ENCODE data around the gene SMAD6. TPM values are rescaled to one million over a fixed set of nuclear protein-coding genes. Genes with fewer than 3 reads are reported as not detected.

The SMAD6 gene
- total and polyA plus RNA-seq, 2 of the 4 experiments (the other 2 are of a cell fraction): 4.8 to 8.5 TPM

- no peak overlapping the region for H3K4ac ChIP-seq (ENCODE audit: low read depth, low read length)
- H4K5ac ChIP-seq (ENCODE audit: low read depth, low read length): no peak overlapping the region
- ATAC-seq (ENCODE audit: low read depth) (no peak), DNase-seq (no peak)
- no peak overlapping the region for H3K9ac ChIP-seq (ENCODE audit: low read depth, low read length)
- H3K4me2 ChIP-seq (ENCODE audit: low read depth, low read length): no peak overlapping the region
- peaks cover 2% of the 10 kb centered on the region; the same call in 1 of the 2 replicates for H3K9me3 ChIP-seq (ENCODE audit: control insufficient read depth, insufficient read depth, low read length)
- intact Hi-C loops (cut with micrococcal nuclease) (no loop called here), dilution Hi-C loops (cut with HindIII; ENCODE audit: low sequenced_read_pairs, unreplicated experiment) (no loop called here), in situ Hi-C loops (cut with MboI; ENCODE audit: low sequenced_read_pairs) (no loop called here)
- H2BK120ac ChIP-seq (ENCODE audit: low read depth, low read length): no peak overlapping the region
- H2BK20ac ChIP-seq (ENCODE audit: low read depth, low read length): no peak overlapping the region
- H3K27ac ChIP-seq (ENCODE audit: insufficient read depth, low read length): no peak overlapping the region
- H3K79me1 ChIP-seq (ENCODE audit: low read depth in 1 of 2, low read length in 2 of 2): no peaks in the 10 kb centered on the region
- no peaks in the 10 kb centered on the region for H3K27me3 ChIP-seq (ENCODE audit: control insufficient read depth, insufficient read depth, low read length)
- no peak overlapping the region for H3K23ac ChIP-seq (ENCODE audit: low read depth, low read length)
- no peak overlapping the region for H4K91ac ChIP-seq (ENCODE audit: insufficient read depth, low read depth, low read length)
- no peak overlapping the region for H2AFZ ChIP-seq (replicated peaks; ENCODE audit: low read length, poor library complexity)
- H4K8ac ChIP-seq (ENCODE audit: low read depth in 2 of 2, low read length in 2 of 2): no peak overlapping the region
- no peak overlapping the region for H2BK5ac ChIP-seq (ENCODE audit: low read depth, low read length, poor library complexity, severe bottlenecking)
- H3K36me3 ChIP-seq (ENCODE audit: control insufficient read depth, insufficient read depth, low read length): no peaks in the 10 kb centered on the region
- no peak overlapping the region for H2BK15ac ChIP-seq (ENCODE audit: low read depth, low read length)
- no peak overlapping the region for H3K14ac ChIP-seq (replicated peaks; ENCODE audit: low read depth, low read length)
- H3K4me3 ChIP-seq (ENCODE audit: insufficient read depth, low read depth, low read length): no peak overlapping the region
- ChIA-PET CTCF (no interaction called here), POLR2A (ENCODE audit: unreplicated experiment) (no interaction called here)
- no CpG with 5 or more reads among the region's 4 CpGs for WGBS, 2 experiments (ENCODE audit: extremely low coverage in 2 of 2, insufficient read length in 1 of 2)
- H3K18ac ChIP-seq (ENCODE audit: low read depth, low read length): no peak overlapping the region
- H4K20me1 ChIP-seq (ENCODE audit: insufficient read depth, low read length): no peaks in the 10 kb centered on the region
- H3K4me1 ChIP-seq (ENCODE audit: control insufficient read depth, insufficient read depth, low read length): peaks cover 7% of the 10 kb centered on the region
- no peak overlapping the region for H2AK9ac ChIP-seq (replicated peaks; ENCODE audit: low read depth, low read length, poor library complexity)
- no TSS peak for BruUV-seq (replicated peaks)
- TF ChIP-seq RFX5 (IDR thresholded peaks at IDR 0.05; ENCODE audit: low read depth, low read length) (no peak), BHLHE40 (IDR thresholded peaks at IDR 0.05; ENCODE audit: low read depth, low read length) (no peak), ELK1 (IDR thresholded peaks at IDR 0.05; ENCODE audit: borderline replicate concordance, low read depth, low read length) (no peak), POLR2A (IDR thresholded peaks at IDR 0.05; ENCODE audit: low read depth, low read length) (no peak), NFE2L2 (IDR thresholded peaks at IDR 0.05; ENCODE audit: low read depth, low read length) (no peak), FOS (IDR thresholded peaks at IDR 0.05; ENCODE audit: low read depth, low read length) (no peak), CTCF (conservative IDR thresholded peaks at IDR 0.05; ENCODE audit: low read depth, low read length) (no peak), SMC3 (IDR thresholded peaks at IDR 0.05; ENCODE audit: low read depth, low read length) (no peak), RCOR1 (IDR thresholded peaks at IDR 0.05; ENCODE audit: insufficient replicate concordance, low read length) (no peak), CHD1 (IDR thresholded peaks at IDR 0.05; ENCODE audit: low read depth, low read length) (no peak), MAZ (IDR thresholded peaks at IDR 0.05; ENCODE audit: borderline replicate concordance, low read depth, low read length) (no peak), RAD21 (IDR thresholded peaks at IDR 0.05; ENCODE audit: low read length) (no peak), CEBPB (IDR thresholded peaks at IDR 0.05; ENCODE audit: low read depth, low read length) (no peak)
- H3K9me1 ChIP-seq (ENCODE audit: insufficient read depth, low read length): no peaks in the 10 kb centered on the region
- no peak overlapping the region for H2AK5ac ChIP-seq (ENCODE audit: low read depth, low read length)
- no peak overlapping the region for H3K56ac ChIP-seq (ENCODE audit: extremely low read depth, insufficient read depth, low read length)
Observed at GRCh38 chr15:66674756-66675155, 27.3 kb upstream of the SMAD6 start.

Data from IMR-90 (cell line).